Osteocyte (in vitro differentiated cells): ENCODE data around the gene SHISA9. TPM values are rescaled to one million over a fixed set of nuclear protein-coding genes. Genes with fewer than 3 reads are reported as not detected.

ENCODE experiments used
- DNase-seq: peaks from one replicate; pipeline ENCODE4 v3.0.0; 2021; ENCODE audit warnings: mixed read lengths; ENCODE audit not compliant: unreplicated experiment; ENCODE audit errors: extremely low spot score
- H3K27ac Mint-ChIP-seq: one replicate; pipeline ENCODE4 v1.8.0; 2021; ENCODE audit warnings: mild to moderate bottlenecking, mixed read lengths; ENCODE audit not compliant: unreplicated experiment
- H3K27me3 Mint-ChIP-seq: one replicate; pipeline ENCODE4 v1.8.0; 2021; ENCODE audit warnings: mixed read lengths; ENCODE audit not compliant: unreplicated experiment
- H3K36me3 Mint-ChIP-seq: one replicate; pipeline ENCODE4 v1.8.0; 2021; ENCODE audit warnings: mixed read lengths; ENCODE audit not compliant: unreplicated experiment
- H3K4me1 Mint-ChIP-seq: one replicate; pipeline ENCODE4 v1.8.0; 2021; ENCODE audit warnings: mixed read lengths; ENCODE audit not compliant: unreplicated experiment
- H3K4me3 Mint-ChIP-seq: one replicate; pipeline ENCODE4 v1.8.0; 2021; ENCODE audit warnings: mild to moderate bottlenecking, moderate library complexity, mixed read lengths; ENCODE audit not compliant: unreplicated experiment
- H3K9me3 Mint-ChIP-seq: one replicate; pipeline ENCODE4 v1.8.0; 2021; ENCODE audit warnings: mixed read lengths; ENCODE audit not compliant: unreplicated experiment
- total RNA-seq: library from RNA; stranded (reverse); gene quantifications from 2 replicates; pipeline ENCODE4 v1.2.1, GENCODE V29; 2021
- TF ChIP-seq, protein P1 (sequence below): fragments of 200-600 bp; sonication (generic); IDR thresholded peaks from 2 replicates; pipeline ENCODE4 v1.5.0; 2021; ENCODE audit warnings: antibody characterized with exemption, mild to moderate bottlenecking, moderate library complexity

SHISA9 gene
- total RNA-seq, 1 donor from 2014 or later, result not detected

DNA sequence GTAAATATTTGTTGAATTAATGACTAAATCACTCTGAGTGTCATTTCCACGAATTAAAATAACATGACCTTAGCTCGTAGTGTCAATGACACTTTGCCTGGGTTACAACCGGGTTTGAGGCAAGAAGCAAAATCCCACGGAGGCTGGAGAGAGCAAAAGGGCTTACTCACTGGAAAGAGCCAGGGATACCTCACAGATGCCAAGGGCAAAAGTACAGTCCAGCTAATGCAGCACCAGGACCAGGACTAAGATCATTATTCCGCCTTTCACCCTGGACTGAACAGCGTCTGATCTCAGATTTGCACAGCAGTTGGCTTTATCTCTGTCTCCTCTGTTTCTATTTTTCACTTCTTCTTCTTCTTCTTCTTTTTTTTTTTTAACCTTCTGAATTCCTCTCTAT, 175.5 kb downstream of the SHISA9 start:
- TF ChIP-seq, protein P1, sequence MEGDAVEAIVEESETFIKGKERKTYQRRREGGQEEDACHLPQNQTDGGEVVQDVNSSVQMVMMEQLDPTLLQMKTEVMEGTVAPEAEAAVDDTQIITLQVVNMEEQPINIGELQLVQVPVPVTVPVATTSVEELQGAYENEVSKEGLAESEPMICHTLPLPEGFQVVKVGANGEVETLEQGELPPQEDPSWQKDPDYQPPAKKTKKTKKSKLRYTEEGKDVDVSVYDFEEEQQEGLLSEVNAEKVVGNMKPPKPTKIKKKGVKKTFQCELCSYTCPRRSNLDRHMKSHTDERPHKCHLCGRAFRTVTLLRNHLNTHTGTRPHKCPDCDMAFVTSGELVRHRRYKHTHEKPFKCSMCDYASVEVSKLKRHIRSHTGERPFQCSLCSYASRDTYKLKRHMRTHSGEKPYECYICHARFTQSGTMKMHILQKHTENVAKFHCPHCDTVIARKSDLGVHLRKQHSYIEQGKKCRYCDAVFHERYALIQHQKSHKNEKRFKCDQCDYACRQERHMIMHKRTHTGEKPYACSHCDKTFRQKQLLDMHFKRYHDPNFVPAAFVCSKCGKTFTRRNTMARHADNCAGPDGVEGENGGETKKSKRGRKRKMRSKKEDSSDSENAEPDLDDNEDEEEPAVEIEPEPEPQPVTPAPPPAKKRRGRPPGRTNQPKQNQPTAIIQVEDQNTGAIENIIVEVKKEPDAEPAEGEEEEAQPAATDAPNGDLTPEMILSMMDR, result no peak

DNA sequence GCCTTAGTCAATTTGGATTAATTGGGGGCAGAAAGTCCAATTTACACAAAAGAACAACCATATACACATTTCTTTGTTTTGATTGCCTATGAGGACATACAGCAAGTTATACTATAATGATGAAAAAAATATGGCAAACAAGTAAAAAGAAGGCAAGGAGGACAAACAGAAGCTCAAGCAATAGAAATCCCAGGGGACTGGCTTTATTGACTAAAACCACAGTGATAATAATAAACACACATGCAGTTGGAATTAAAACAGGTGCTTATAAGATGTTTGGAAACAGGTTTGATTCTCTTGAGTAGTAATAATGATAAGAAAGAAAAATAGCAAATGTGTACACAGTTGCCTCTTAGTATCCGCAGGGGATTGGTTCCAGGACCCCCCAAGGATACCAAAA, 176.4 kb downstream of the SHISA9 start:
- Mint-ChIP-seq H3K4me1 (no peaks in the 10 kb centered on the region), H3K36me3 (no peaks in the 10 kb centered on the region), H3K27me3 (no peaks in the 10 kb centered on the region), H3K9me3 (peaks cover 50% of the 10 kb centered on the region), H3K4me3 (no peak overlapping the region), H3K27ac (no peak overlapping the region)
- TF ChIP-seq, protein P1, result no peak
- DNase-seq, result no peak

More for the DNA sequence above, 175.5 kb downstream of the SHISA9 start:
- Mint-ChIP-seq H3K4me3 (no peak overlapping the region), H3K9me3 (peaks cover 45% of the 10 kb centered on the region), H3K27me3 (no peaks in the 10 kb centered on the region), H3K4me1 (no peaks in the 10 kb centered on the region), H3K36me3 (no peaks in the 10 kb centered on the region), H3K27ac (no peak overlapping the region)
- no peak for DNase-seq

DNA sequence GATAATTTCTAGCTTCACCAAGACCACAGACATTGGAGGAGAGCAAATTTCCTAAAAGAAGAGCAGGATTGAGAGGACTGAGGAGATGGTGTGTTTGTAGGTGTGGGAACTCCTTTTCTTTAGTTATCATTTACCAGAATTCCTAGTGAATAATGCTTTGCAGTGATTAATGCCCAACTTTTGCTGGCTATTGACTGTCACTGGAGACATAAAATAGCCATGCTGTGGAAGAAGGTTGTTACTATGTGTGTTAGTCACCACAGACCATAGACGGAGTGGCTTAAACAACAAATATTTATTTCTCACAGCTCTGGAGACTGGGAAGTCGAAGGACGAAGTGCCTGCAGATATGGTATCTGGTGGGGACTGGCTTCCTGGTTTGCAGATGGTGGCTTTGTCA, 179.1 kb downstream of the SHISA9 start:
- H3K27ac Mint-ChIP-seq, result no peak overlapping the region
- H3K27me3 Mint-ChIP-seq, result no peaks in the 10 kb centered on the region
- TF ChIP-seq, protein P1, result no peak
- H3K4me1 Mint-ChIP-seq, result no peaks in the 10 kb centered on the region
- H3K9me3 Mint-ChIP-seq, result peaks cover 61% of the 10 kb centered on the region
- DNase-seq, result no peak
- H3K36me3 Mint-ChIP-seq, result no peaks in the 10 kb centered on the region
- H3K4me3 Mint-ChIP-seq, result no peak overlapping the region

DNA sequence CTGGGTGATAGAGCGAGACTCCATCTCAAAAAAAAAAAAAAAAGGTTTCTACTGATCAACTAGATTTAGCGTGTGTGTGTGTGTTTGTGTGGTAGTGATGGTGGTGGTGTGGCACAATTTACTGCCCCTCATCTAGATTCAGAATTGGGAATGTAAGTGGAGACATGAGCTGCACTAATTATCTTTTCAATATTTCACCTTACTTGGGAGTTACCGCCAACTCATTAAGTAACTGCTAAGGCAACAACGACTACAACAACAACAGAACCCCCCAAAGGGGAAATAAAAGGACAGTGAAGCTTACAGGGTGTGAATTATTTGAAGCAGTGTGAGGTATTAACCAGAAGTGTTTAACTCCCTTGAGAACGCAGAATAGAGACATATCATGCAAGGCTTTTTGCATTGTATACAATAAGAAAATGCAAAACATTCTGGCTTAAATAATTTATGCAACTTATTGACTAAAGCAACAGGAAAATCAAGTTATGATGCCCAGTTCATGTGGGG, 180.5 kb downstream of the SHISA9 start:
- Mint-ChIP-seq H3K9me3 (peaks cover 63% of the 10 kb centered on the region), H3K4me3 (no peak overlapping the region), H3K27me3 (no peaks in the 10 kb centered on the region), H3K27ac (no peak overlapping the region), H3K36me3 (no peaks in the 10 kb centered on the region), H3K4me1 (no peaks in the 10 kb centered on the region)
- TF ChIP-seq, protein P1, result no peak
- DNase-seq, result no peak

DNA sequence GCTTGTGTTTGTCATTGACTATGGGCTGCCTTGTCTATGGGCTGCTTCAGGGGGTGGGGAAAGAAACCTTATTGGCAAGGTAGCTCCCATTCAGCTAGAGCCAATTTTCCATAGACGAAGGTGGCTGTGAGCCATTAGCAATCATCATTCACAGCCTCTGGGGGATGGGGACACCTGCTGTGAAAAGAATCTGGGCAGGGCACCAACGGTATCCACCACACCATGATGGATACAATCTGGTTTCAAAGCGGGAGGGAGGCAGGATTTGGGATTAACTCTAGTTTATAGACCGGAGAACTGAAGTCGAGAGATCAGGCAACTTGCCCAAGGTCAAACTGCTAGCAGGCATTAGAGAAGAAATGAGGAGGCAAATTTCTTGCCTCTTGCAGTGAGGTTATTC, 182.3 kb downstream of the SHISA9 start:
- no peak overlapping the region for H3K4me3 Mint-ChIP-seq
- H3K27me3 Mint-ChIP-seq, result no peaks in the 10 kb centered on the region
- H3K4me1 Mint-ChIP-seq, result no peaks in the 10 kb centered on the region
- no peaks in the 10 kb centered on the region for H3K36me3 Mint-ChIP-seq
- H3K27ac Mint-ChIP-seq, result no peak overlapping the region
- TF ChIP-seq, protein P1, result no peak
- peaks cover 64% of the 10 kb centered on the region for H3K9me3 Mint-ChIP-seq
- DNase-seq, result no peak
